ENCODE measurements around the gene PDE4D. TPM values are rescaled to one million over a fixed set of nuclear protein-coding genes. Genes with fewer than 3 reads are reported as not detected.

PDE4D gene
- total and polyA plus RNA-seq, 10 of the 15 experiments (the other 5 are each of a cell fraction or from before 2014, with no cell fraction given): 0.87 to 4.1 (median 2.2) TPM

DNA sequence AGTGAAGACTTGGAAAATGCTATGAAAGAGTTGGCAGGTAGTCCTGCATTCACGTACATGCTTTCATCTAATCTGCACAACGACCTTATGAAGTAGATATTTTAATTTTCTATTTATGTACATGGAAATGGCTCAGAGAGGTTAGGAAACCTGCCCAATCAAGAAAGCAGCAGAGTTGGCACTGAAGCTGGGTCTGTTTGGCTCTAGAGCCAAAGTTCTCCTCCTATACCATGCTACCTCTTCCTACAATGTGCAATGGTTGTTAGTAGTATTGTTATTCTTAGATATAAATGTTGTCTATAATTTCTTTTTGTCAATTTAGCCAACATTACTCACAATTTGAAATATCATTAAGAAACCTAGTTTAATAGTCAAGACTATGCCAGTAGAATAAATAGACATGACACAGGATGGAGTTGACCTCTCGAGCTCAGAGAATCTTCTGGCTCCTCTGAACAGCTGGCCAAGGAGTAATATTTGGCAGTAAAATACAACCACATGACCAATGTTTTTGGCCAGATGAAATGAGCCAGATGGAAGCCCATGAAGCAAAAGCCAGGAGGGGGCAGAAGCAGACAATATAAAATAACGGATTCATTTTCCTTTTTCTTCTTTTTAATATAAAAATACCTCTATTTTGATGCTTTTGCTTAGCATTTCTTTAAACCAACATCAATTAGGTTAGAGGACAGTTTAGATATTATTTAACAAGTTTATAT is 542.3 kb downstream of the PDE4D start:
- DNase-seq (ENCODE audit: low read depth, low spot score): no peak
- Histone ChIP-seq H3K9ac (ENCODE audit: control insufficient read depth, insufficient read depth, low read length) (no peak overlapping the region), H3K36me3 (ENCODE audit: control insufficient read depth in 2 of 2, insufficient read depth in 2 of 2, low read length in 1 of 2) (no peaks in the 10 kb centered on the region), H3K27ac (ENCODE audit: control insufficient read depth, insufficient read depth) (no peak overlapping the region), H3K4me3 (no peak overlapping the region), H4K20me1 (ENCODE audit: control insufficient read depth, insufficient read depth) (no peaks in the 10 kb centered on the region), H3K4me2 (ENCODE audit: control insufficient read depth, insufficient read depth) (no peak overlapping the region), H3K79me2 (ENCODE audit: control insufficient read depth, insufficient read depth, low read length) (no peaks in the 10 kb centered on the region), H3K9me3 (replicated peaks; ENCODE audit: control insufficient read depth, insufficient read depth, low read length) (no peaks in the 10 kb centered on the region), H2AFZ (ENCODE audit: control insufficient read depth, low read depth, low read length) (no peak overlapping the region), H3K27me3 (replicated peaks in 1 of 2; ENCODE audit: control insufficient read depth in 2 of 2, insufficient read depth in 2 of 2, low read length in 1 of 2) (no peaks in the 10 kb centered on the region), H3K4me1 (ENCODE audit: control insufficient read depth, insufficient read depth, low read length) (no peaks in the 10 kb centered on the region)
- RAD21 ChIA-PET (ENCODE audit: unreplicated experiment): no interaction called here
- intact Hi-C loops (cut with micrococcal nuclease; ENCODE audit: unreplicated experiment) (no loop called here), in situ Hi-C loops (cut with MboI) (no loop called here)
- 20% methylated on average over 4 of the region's 4 CpGs for WGBS (ENCODE audit: insufficient coverage, insufficient replicate concordance, low lambda C conversion rate, missing lambda C conversion rate)
- POLR2A ChIA-PET: no interaction called here
- FAIRE-seq: no peak
- TF ChIP-seq TBL1XR1 (IDR thresholded peaks at IDR 0.05; ENCODE audit: low read depth, low read length): no peak
- TF ChIP-seq, protein P1, sequence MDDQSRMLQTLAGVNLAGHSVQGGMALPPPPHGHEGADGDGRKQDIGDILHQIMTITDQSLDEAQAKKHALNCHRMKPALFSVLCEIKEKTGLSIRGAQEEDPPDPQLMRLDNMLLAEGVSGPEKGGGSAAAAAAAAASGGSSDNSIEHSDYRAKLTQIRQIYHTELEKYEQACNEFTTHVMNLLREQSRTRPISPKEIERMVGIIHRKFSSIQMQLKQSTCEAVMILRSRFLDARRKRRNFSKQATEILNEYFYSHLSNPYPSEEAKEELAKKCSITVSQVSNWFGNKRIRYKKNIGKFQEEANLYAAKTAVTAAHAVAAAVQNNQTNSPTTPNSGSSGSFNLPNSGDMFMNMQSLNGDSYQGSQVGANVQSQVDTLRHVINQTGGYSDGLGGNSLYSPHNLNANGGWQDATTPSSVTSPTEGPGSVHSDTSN (IDR thresholded peaks at IDR 0.05; ENCODE audit: insufficient replicate concordance, low read depth, low read length): no peak
- no peak for TF ChIP-seq CBFB (IDR thresholded peaks at IDR 0.05; ENCODE audit: low read depth)
- TF ChIP-seq BCL11A (IDR thresholded peaks at IDR 0.05; ENCODE audit: low read depth, low read length): no peak
- no peak for TF ChIP-seq EGR1 (IDR thresholded peaks at IDR 0.05; ENCODE audit: borderline replicate concordance in 1 of 2, low read depth in 2 of 2, low read length in 2 of 2)
- no peak for TF ChIP-seq HDAC6 (IDR thresholded peaks at IDR 0.05; ENCODE audit: unreplicated experiment)
- no peak for TF ChIP-seq KDM1A (IDR thresholded peaks at IDR 0.05; ENCODE audit: borderline replicate concordance)
- TF ChIP-seq RELA (IDR thresholded peaks at IDR 0.05; ENCODE audit: borderline replicate concordance, partially characterized antibody): no peak
- TF ChIP-seq ZNF24 (IDR thresholded peaks at IDR 0.05): no peak
- no peak for TF ChIP-seq SMAD5 (IDR thresholded peaks at IDR 0.05; ENCODE audit: low read depth)
- TF ChIP-seq ATF7 (IDR thresholded peaks at IDR 0.05; ENCODE audit: low read depth): no peak
- no peak for TF ChIP-seq BRCA1 (IDR thresholded peaks at IDR 0.05; ENCODE audit: low read depth, low read length)
- SMC1A ChIA-PET (ENCODE audit: uncharacterized antibody, unreplicated experiment): interaction anchor here (1.0 to 1.4 kb wide), 3 partner anchors 14 to 163 kb away, joined by 3 read pairs; no protein-coding TSS in a partner anchor
- ATAC-seq: no peak
- no TSS peak for BruUV-seq (replicated peaks)
- CTCF ChIA-PET: interaction anchor here (0.6 to 2.4 kb wide), 4 partner anchors 9 to 162 kb away, joined by 3 to 8 read pairs (median 4); no protein-coding TSS in a partner anchor

Data from GM12878 (cell line).